H1 (cell line): ENCODE data around the gene GPR65. TPM values are rescaled to one million over a fixed set of nuclear protein-coding genes. Genes with fewer than 3 reads are reported as not detected.
A peak's percentile ranks its signal among the peaks of the same experiment; 100 is the strongest.

Experiments used
- CTCF ChIA-PET: fragments of 300-600 bp; sonication (Branson Sonifier 250); formaldehyde crosslinking; loops from one replicate; lab custom pipeline; 2021; ENCODE audit not compliant: partially characterized antibody; lab: Charles Lee
- POLR2A ChIA-PET: fragments of 300-600 bp; sonication (Branson Sonifier 250); formaldehyde crosslinking; loops from one replicate; lab custom pipeline; 2021; ENCODE audit warnings: inconsistent platforms; ENCODE audit not compliant: partially characterized antibody; lab: Charles Lee
- DNase-seq, 2 experiments: peaks; one replicate each; pipeline versions ENCODE4 v3.0.0 to v3.0.0-alpha.2; 2010 to 2022; ENCODE audit warnings: low spot score in 2 of 2, low read depth in 1 of 2, mixed read lengths in 1 of 2
- FAIRE-seq: peaks from 2 replicates; lab custom pipeline; 2011; peaks lifted over from hg19 to GRCh38; lab: Jason Lieb, UNC
- H2AFZ ChIP-seq: 2 replicates; pipeline ENCODE4 v1.8.1; 2012; ENCODE audit warnings: low read length, inconsistent platforms
- H2AK5ac ChIP-seq: 2 replicates; pipeline ENCODE4 v1.6.1; 2013; ENCODE audit warnings: low read depth, low read length
- H2BK120ac ChIP-seq: replicated peaks from 2 replicates; pipeline ENCODE3; 2013; ENCODE audit warnings: low read depth, low read length, inconsistent platforms
- H2BK12ac ChIP-seq: 2 replicates; pipeline ENCODE4 v1.6.1; 2013; ENCODE audit warnings: low read depth, low read length
- H2BK15ac ChIP-seq: 2 replicates; pipeline ENCODE4 v1.6.1; 2013; ENCODE audit warnings: low read length
- H2BK20ac ChIP-seq: 2 replicates; pipeline ENCODE4 v1.6.1; 2013; ENCODE audit warnings: low read length
- H2BK5ac ChIP-seq: 2 replicates; pipeline ENCODE4 v1.6.1; 2013; ENCODE audit warnings: low read depth, low read length
- H3K14ac ChIP-seq: 2 replicates; pipeline ENCODE4 v1.6.1; 2013; ENCODE audit warnings: inconsistent platforms; ENCODE audit not compliant: insufficient read length
- H3K18ac ChIP-seq: 2 replicates; pipeline ENCODE4 v1.6.1; 2013; ENCODE audit warnings: low read length; ENCODE audit errors: extremely low read depth
- H3K23ac ChIP-seq: 2 replicates; pipeline ENCODE4 v1.6.1; 2013; ENCODE audit warnings: inconsistent platforms; ENCODE audit not compliant: insufficient read length
- H3K23me2 ChIP-seq: 2 replicates; pipeline ENCODE4 v1.6.1; 2013; ENCODE audit warnings: low read depth, low read length
- H3K27ac ChIP-seq: 2 replicates; pipeline ENCODE4 v1.6.1; 2011; ENCODE audit warnings: low read depth, low read length, inconsistent platforms
- H3K27me3 ChIP-seq, 4 experiments: replicated peaks in 1 of 4; 1 replicate in 1 of 4; 2 replicates in 3 of 4; pipeline versions ENCODE4 v1.6.1 to v1.8.1; 2011 to 2013; ENCODE audit warnings: low read length in 3 of 4, mild to moderate bottlenecking in 3 of 4, inconsistent platforms in 2 of 4, mixed read lengths in 2 of 4, moderate library complexity in 1 of 4; ENCODE audit not compliant: control insufficient read depth in 3 of 4, insufficient read depth in 3 of 4; ENCODE audit errors: extremely low read depth in 1 of 4
- H3K36me3 ChIP-seq, 4 experiments: 2 replicates each; pipeline versions ENCODE4 v1.6.1 to v1.8.1; 2011 to 2013; ENCODE audit warnings: mild to moderate bottlenecking in 4 of 4, low read length in 3 of 4, moderate library complexity in 2 of 4, control low read depth in 1 of 4, inconsistent platforms in 1 of 4; ENCODE audit not compliant: insufficient read depth in 4 of 4, control insufficient read depth in 2 of 4
- H3K4ac ChIP-seq: replicated peaks from 2 replicates; pipeline ENCODE3; 2013; ENCODE audit warnings: low read length, low read depth, mixed read lengths, inconsistent platforms; ENCODE audit not compliant: insufficient read length
- H3K4me1 ChIP-seq, 4 experiments: replicated peaks in 1 of 4; 1 replicate in 1 of 4; 2 replicates in 3 of 4; pipeline versions ENCODE4 v1.6.1 to v1.8.1; 2011 to 2013; ENCODE audit warnings: low read length in 3 of 4, inconsistent platforms in 2 of 4, mixed read lengths in 1 of 4; ENCODE audit not compliant: insufficient read depth in 4 of 4, control insufficient read depth in 3 of 4
- H3K4me2 ChIP-seq, 2 experiments: 2 replicates each; pipeline versions ENCODE4 v1.6.1 to v1.8.1; 2011 to 2013; ENCODE audit warnings: low read depth in 2 of 2, low read length in 2 of 2, control low read depth in 1 of 2, inconsistent platforms in 1 of 2, mild to moderate bottlenecking in 1 of 2; ENCODE audit not compliant: insufficient read depth in 1 of 2
- H3K4me3 ChIP-seq, 4 experiments: fragments of 200-600, 300-600 bp in 1 of 4; sonication (generic), shearing (Covaris generic), sonication (Bioruptor Twin) in 1 of 4; 2 replicates each; pipeline versions ENCODE4 v1.5.1 to v1.8.1; 2011 to 2016; ENCODE audit warnings: low read length in 4 of 4, low read depth in 3 of 4, control low read depth in 2 of 4, inconsistent platforms in 2 of 4, mild to moderate bottlenecking in 2 of 4, mixed read lengths in 1 of 4, moderate library complexity in 1 of 4; ENCODE audit not compliant: insufficient read depth in 2 of 4; ENCODE audit errors: extremely low read depth in 1 of 4
- H3K56ac ChIP-seq: replicated peaks from 2 replicates; pipeline ENCODE3; 2013; ENCODE audit warnings: low read depth, mild to moderate bottlenecking, mixed read lengths, low read length, inconsistent platforms; ENCODE audit not compliant: insufficient read length
- H3K79me1 ChIP-seq: 2 replicates; pipeline ENCODE4 v1.6.1; 2013; ENCODE audit warnings: low read depth, low read length, control low read depth
- H3K79me2 ChIP-seq, 2 experiments: 2 replicates each; pipeline versions ENCODE4 v1.6.1 to v1.8.1; 2012 to 2013; ENCODE audit warnings: low read length in 2 of 2, mild to moderate bottlenecking in 2 of 2, inconsistent platforms in 1 of 2; ENCODE audit not compliant: insufficient read depth in 2 of 2, control insufficient read depth in 1 of 2
- H3K9ac ChIP-seq, 4 experiments: replicated peaks in 1 of 4; 1 replicate in 1 of 4; 2 replicates in 3 of 4; pipeline versions ENCODE4 v1.6.1 to v1.8.1; 2011 to 2013; ENCODE audit warnings: low read depth in 3 of 4, low read length in 3 of 4, control low read depth in 2 of 4, mild to moderate bottlenecking in 2 of 4, moderate library complexity in 2 of 4, inconsistent platforms in 1 of 4; ENCODE audit errors: extremely low read depth in 1 of 4
- H3K9me3 ChIP-seq, 2 experiments: 2 replicates each; pipeline versions ENCODE4 v1.6.1 to v1.8.1; 2012 to 2013; ENCODE audit warnings: mild to moderate bottlenecking in 2 of 2, moderate library complexity in 2 of 2, control low read depth in 1 of 2, inconsistent platforms in 1 of 2, low read depth in 1 of 2, low read length in 1 of 2, mixed read lengths in 1 of 2; ENCODE audit not compliant: insufficient read depth in 2 of 2
- H4K20me1 ChIP-seq, 2 experiments: replicated peaks in 1 of 2; 2 replicates each; pipeline versions ENCODE3 to v1.8.1; 2011 to 2013; ENCODE audit warnings: inconsistent platforms in 2 of 2, low read length in 2 of 2, mild to moderate bottlenecking in 1 of 2; ENCODE audit not compliant: insufficient read depth in 2 of 2, control insufficient read depth in 1 of 2
- H4K5ac ChIP-seq: 2 replicates; pipeline ENCODE4 v1.6.1; 2013; ENCODE audit warnings: low read length, low read depth, mixed read lengths, inconsistent platforms; ENCODE audit not compliant: insufficient read length
- H4K8ac ChIP-seq: 2 replicates; pipeline ENCODE4 v1.8.0; 2013; ENCODE audit warnings: mild to moderate bottlenecking, moderate library complexity, low read length, inconsistent platforms; ENCODE audit not compliant: insufficient read depth; ENCODE audit errors: extremely low read depth
- H4K91ac ChIP-seq: replicated peaks from 2 replicates; pipeline ENCODE3; 2013; ENCODE audit warnings: low read length, mixed read lengths, inconsistent platforms; ENCODE audit not compliant: insufficient read length
- SAP30 ChIP-seq: fragments of 300-600 bp; sonication (generic); IDR thresholded peaks from 2 replicates; pipeline ENCODE4 v1.7.1; 2012; ENCODE audit warnings: low read length, moderate library complexity, mild to moderate bottlenecking, inconsistent platforms; ENCODE audit not compliant: insufficient read depth, insufficient replicate concordance
- SIN3A ChIP-seq, 2 experiments: IDR thresholded peaks in 1 of 2; conservative IDR thresholded peaks in 1 of 2; 2 replicates each; pipeline ENCODE4 v1.6.1; 2011 to 2012; ENCODE audit warnings: low read length in 2 of 2, improper control_type of control experiment in 1 of 2, low read depth in 1 of 2, mild to moderate bottlenecking in 1 of 2
- WGBS, 2 experiments: shearing (Covaris generic) in 1 of 2; methylation state at CpG; one replicate each; pipeline versions ENCODE4 v1.1.6 to v1.1.7; 2013 to 2015; ENCODE audit warnings: low lambda C conversion rate in 2 of 2, mixed read lengths in 2 of 2, inconsistent platforms in 1 of 2, low coverage in 1 of 2, missing lambda C conversion rate in 1 of 2; ENCODE audit not compliant: insufficient replicate concordance in 2 of 2, insufficient coverage in 1 of 2, insufficient read length in 1 of 2; ENCODE audit errors: extremely low coverage in 1 of 2, missing lambda C conversion rate in 1 of 2; 5-methylcytosine and 5-hydroxymethylcytosine counted together
- polyA plus RNA-seq, 7 experiments: library from polyadenylated mRNA; depleted of rRNA in 3 of 7; stranded (reverse) in 5 of 7; unstranded in 2 of 7; fragments of >200 nt in 5 of 7; fragments of 200-250 nt in 2 of 7; gene quantifications; 1 replicate in 5 of 7; 2 replicates in 1 of 7; 4 replicates in 1 of 7; pipeline versions ENCODE4 v1.2.1 to v1.2.3, GENCODE V29; 2011 to 2013; ENCODE audit warnings: missing spikeins in 2 of 7, mixed read lengths in 2 of 7
- total RNA-seq: library from RNA; stranded (reverse); fragmentation: NEBNext Ultra II Directional; extraction: Animal tissue kit (Norgen Biotek cat#: 25700); gene quantifications from 2 replicates; pipeline ENCODE4 v1.2.1, GENCODE V29; 2021

GPR65 gene
- total and polyA plus RNA-seq, 2 of the 8 experiments (the other 6 are each of a cell fraction or from before 2014, with no cell fraction given) = not detected

- Histone ChIP-seq H3K27me3 (no peaks in the 10 kb centered on the region), H3K56ac (no peak overlapping the region), H4K5ac (no peak overlapping the region), H4K8ac (no peak overlapping the region), H3K36me3 (no peaks in the 10 kb centered on the region), H3K9me3 (no peaks in the 10 kb centered on the region), H4K20me1 (no peaks in the 10 kb centered on the region), H3K4me2 (no peak overlapping the region), H3K23me2 (peaks cover 8% of the 10 kb centered on the region; the same call in 1 of the 2 replicates), H3K14ac (no peak overlapping the region), H3K4ac (no peak overlapping the region), H3K9ac (no peak overlapping the region), H2AK5ac (no peak overlapping the region), H3K4me1 (peaks cover 0 to 3% (median 0%) of the 10 kb centered on the region in 4 experiments; a peak in 3 of 7 replicates), H3K27ac (no peak overlapping the region), H3K4me3 (no peak overlapping the region), H2BK5ac (no peak overlapping the region), H3K23ac (no peak overlapping the region), H2AFZ (0 out of 2 replicates have a peak overlapping the region, but pooled peaks have one; percentile 31), H3K79me1 (no peaks in the 10 kb centered on the region), H2BK20ac (no peak overlapping the region), H2BK15ac (no peak overlapping the region), H3K18ac (no peak overlapping the region), H2BK12ac (no peak overlapping the region), H2BK120ac (no peak overlapping the region), H4K91ac (no peak overlapping the region), H3K79me2 (no peaks in the 10 kb centered on the region)
- POLR2A ChIA-PET = no interaction called here
- FAIRE-seq = no peak
- CTCF ChIA-PET = interaction anchor here (1.2 to 1.5 kb wide), 3 partner anchors 19 to 194 kb away, joined by 3 to 6 read pairs (median 5); no protein-coding TSS in a partner anchor
- no peak for TF ChIP-seq SAP30
- TF ChIP-seq SIN3A (conservative IDR thresholded peaks at IDR 0.05 in 1 of 2, IDR thresholded peaks at IDR 0.05 in 1 of 2; ENCODE audit: low read depth in 1 of 2, low read length in 2 of 2) = no peak
- DNase-seq = no peak
- 84% methylated on average over 6 of the region's 6 CpGs; no CpG with 5 or more reads in 1 of the 2 experiments for WGBS, 2 experiments
Observed at GRCh38 chr14:87995500-87996290, 9.2 kb upstream of the GPR65 start.
